ENCODE measurements around the gene IFNL1. TPM values are rescaled to one million over a fixed set of nuclear protein-coding genes. Genes with fewer than 3 reads are reported as not detected.
A peak's percentile ranks its signal among the peaks of the same experiment; 100 is the strongest.

The IFNL1 gene
- polyA plus RNA-seq, 2 of the 4 experiments (the other 2 are of a cell fraction): not detected

DNA sequence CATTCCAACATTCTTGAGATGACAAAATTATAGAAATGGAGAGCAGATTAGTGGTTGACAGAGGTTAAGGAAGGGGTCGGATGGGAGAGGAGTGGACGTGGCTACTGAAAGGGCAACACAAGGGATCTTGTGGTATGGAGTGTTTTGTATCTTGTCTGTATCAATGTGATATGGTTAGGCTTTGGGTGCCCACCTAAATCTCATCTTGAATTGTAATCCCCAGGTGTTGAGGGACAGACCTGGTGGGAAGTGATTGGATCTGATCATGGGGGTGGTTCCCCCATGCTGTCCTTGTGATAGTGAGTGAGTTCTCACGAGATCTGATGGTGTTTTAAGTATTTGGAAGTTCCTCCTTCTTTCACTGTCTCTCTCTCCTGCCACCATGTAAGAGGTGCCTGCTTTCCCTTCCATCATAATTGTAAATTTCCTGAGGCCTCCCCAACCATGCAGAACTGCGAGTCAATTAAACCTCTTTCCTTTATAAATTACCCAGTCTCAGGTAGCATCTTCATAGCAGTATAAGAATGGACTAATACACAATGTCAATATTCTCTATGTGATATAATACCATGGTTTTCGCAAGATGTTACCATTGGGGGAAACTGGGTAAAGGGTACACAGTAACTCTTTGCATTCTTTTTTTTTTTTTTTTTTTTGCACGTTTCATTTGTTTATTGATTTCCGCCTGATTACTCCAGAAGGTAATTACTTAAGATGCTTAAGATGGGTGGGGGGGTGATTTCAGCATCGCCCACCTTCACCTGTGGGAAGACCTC lies 42.6 kb upstream of the IFNL1 start:
- POLR2A ChIA-PET: no interaction called here
- Histone ChIP-seq H3K4me3 (no peak overlapping the region), H3K27ac (no peak overlapping the region), H3K9me3 (no peaks in the 10 kb centered on the region), H3K4me2 (no peak overlapping the region), H3K4me1 (no peaks in the 10 kb centered on the region)
- FAIRE-seq (no peak), ATAC-seq (no peak), DNase-seq (ENCODE audit: low read depth in 1 of 2, low spot score in 1 of 2) (no peak)
- TF ChIP-seq JUN (IDR thresholded peaks at IDR 0.05): no peak
- TF ChIP-seq HDAC2 (IDR thresholded peaks at IDR 0.05): no peak
- no peak for TF ChIP-seq KDM5A (IDR thresholded peaks at IDR 0.05)
- CTCF ChIA-PET: interaction anchor here (0.5 to 4.9 kb wide), 6 partner anchors 7 to 319 kb away, joined by 3 to 17 read pairs (median 3); no protein-coding TSS in a partner anchor
- WGBS (ENCODE audit: missing lambda C conversion rate): 65% methylated on average over 8 of the region's 8 CpGs

DNA sequence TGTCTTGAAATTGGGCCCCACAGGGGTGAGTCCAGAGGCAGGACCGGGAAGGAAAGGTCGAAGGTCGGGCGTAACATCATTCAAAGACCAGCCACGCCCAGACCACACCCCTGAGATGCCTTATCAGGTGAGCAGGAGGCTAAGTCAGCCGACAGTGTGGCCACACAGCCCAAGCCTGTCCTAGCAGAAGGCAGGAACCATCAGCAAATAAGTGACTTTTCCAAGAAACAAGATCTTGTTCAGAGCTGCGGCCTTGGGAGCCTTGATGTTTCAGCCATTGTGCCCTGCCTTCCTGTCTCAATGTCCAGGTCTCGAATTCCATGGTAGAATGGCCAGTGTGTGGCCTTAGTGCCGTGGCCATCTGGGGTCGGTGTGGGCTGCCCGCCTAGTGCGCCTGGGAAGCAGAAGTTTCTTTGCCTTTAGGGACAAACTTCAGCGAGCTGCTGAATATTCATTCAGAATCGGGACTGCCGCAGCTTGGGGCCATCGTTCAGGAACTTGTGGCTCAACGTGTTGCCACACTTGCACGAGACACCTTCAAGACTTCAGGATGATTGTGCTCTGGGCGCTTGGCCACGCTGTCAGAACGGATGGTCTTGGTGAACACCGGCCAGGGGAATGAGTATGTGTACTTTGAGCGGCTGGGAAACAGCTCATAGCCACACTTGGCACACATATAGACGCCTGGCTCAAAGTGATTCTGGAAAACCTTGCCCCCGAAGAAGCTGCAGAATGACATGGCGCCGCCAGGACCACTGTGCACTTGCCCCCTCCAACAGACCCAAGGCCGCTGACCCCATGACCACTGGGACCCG lies 41.5 kb upstream of the IFNL1 start:
- CTCF ChIA-PET: interaction anchor here (0.7 to 2.1 kb wide), 7 partner anchors 10 to 212 kb away, joined by 3 to 5 read pairs (median 5); no protein-coding TSS in a partner anchor

DNA sequence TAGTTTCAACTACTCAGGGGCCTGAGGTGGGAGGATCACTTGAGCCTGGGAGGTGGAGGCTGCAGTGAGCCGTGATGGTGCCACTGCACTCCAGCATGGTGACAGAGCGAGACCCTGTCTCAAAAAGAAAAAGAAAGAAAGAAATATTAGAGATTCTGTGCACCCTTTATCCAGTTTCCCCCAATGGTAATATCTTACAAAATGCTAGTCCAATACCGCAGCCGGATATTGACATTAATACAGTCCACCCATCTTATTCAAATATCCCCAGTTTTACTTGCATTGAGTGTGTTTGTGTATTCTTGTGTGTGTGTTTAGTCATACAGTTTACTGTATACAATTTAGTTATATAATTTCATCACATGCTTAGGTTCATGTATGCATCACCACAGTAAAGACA lies 39.0 kb upstream of the IFNL1 start:
- ATAC-seq: no peak
- Histone ChIP-seq H3K27ac (no peak overlapping the region), H3K4me1 (no peaks in the 10 kb centered on the region), H3K4me2 (no peak overlapping the region), H3K9me3 (no peaks in the 10 kb centered on the region), H3K4me3 (no peak overlapping the region)
- ChIA-PET POLR2A (no interaction called here), CTCF (no interaction called here)
- WGBS (ENCODE audit: missing lambda C conversion rate): 89% methylated on average over 4 of the region's 4 CpGs
- TF ChIP-seq KDM5A (IDR thresholded peaks at IDR 0.05) (no peak), ESRRA (IDR thresholded peaks at IDR 0.05; ENCODE audit: borderline replicate concordance, low read length) (no peak), CBX8 (IDR thresholded peaks at IDR 0.05) (no peak), TP53 (CRISPR knock-in tag; IDR thresholded peaks at IDR 0.05) (no peak), NFE2L2 (conservative IDR thresholded peaks at IDR 0.05; ENCODE audit: low read length) (no peak), EHF (CRISPR knock-in tag; IDR thresholded peaks at IDR 0.05) (no peak), POLR2AphosphoS2 (conservative IDR thresholded peaks at IDR 0.05; ENCODE audit: low read length) (no peak)
- no peak for DNase-seq (ENCODE audit: low read depth in 1 of 2, low spot score in 1 of 2)
- peak; percentile 81 for FAIRE-seq

More for the DNA sequence above, 41.5 kb upstream of the IFNL1 start:
- no peak for FAIRE-seq
- no peaks in the 10 kb centered on the region for H3K9me3 ChIP-seq
- 61% methylated on average over 29 of the region's 29 CpGs for WGBS (ENCODE audit: missing lambda C conversion rate)
- H3K4me1 ChIP-seq: no peaks in the 10 kb centered on the region
- no peak overlapping the region for H3K4me2 ChIP-seq
- TF ChIP-seq, protein P1, sequence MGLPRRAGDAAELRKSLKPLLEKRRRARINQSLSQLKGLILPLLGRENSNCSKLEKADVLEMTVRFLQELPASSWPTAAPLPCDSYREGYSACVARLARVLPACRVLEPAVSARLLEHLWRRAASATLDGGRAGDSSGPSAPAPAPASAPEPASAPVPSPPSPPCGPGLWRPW (IDR thresholded peaks at IDR 0.05): no peak
- TF ChIP-seq, protein P2, sequence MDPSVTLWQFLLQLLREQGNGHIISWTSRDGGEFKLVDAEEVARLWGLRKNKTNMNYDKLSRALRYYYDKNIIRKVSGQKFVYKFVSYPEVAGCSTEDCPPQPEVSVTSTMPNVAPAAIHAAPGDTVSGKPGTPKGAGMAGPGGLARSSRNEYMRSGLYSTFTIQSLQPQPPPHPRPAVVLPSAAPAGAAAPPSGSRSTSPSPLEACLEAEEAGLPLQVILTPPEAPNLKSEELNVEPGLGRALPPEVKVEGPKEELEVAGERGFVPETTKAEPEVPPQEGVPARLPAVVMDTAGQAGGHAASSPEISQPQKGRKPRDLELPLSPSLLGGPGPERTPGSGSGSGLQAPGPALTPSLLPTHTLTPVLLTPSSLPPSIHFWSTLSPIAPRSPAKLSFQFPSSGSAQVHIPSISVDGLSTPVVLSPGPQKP (IDR thresholded peaks at IDR 0.05; ENCODE audit: low read depth, low read length): no peak
- TF ChIP-seq, protein P3, sequence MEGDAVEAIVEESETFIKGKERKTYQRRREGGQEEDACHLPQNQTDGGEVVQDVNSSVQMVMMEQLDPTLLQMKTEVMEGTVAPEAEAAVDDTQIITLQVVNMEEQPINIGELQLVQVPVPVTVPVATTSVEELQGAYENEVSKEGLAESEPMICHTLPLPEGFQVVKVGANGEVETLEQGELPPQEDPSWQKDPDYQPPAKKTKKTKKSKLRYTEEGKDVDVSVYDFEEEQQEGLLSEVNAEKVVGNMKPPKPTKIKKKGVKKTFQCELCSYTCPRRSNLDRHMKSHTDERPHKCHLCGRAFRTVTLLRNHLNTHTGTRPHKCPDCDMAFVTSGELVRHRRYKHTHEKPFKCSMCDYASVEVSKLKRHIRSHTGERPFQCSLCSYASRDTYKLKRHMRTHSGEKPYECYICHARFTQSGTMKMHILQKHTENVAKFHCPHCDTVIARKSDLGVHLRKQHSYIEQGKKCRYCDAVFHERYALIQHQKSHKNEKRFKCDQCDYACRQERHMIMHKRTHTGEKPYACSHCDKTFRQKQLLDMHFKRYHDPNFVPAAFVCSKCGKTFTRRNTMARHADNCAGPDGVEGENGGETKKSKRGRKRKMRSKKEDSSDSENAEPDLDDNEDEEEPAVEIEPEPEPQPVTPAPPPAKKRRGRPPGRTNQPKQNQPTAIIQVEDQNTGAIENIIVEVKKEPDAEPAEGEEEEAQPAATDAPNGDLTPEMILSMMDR (IDR thresholded peaks at IDR 0.05): no peak
- TF ChIP-seq ZSCAN20 (CRISPR knock-in tag; IDR thresholded peaks at IDR 0.05) (no peak), TFCP2L1 (CRISPR knock-in tag; IDR thresholded peaks at IDR 0.05) (no peak), HDAC2 (IDR thresholded peaks at IDR 0.05) (no peak), CHD4 (IDR thresholded peaks at IDR 0.05; ENCODE audit: borderline replicate concordance) (no peak), RCOR1 (IDR thresholded peaks at IDR 0.05; ENCODE audit: low read depth, low read length) (no peak), NR3C1 (IDR thresholded peaks at IDR 0.05) (no peak), RNF2 (IDR thresholded peaks at IDR 0.05; ENCODE audit: borderline replicate concordance, low read depth) (no peak), POLR2A (IDR thresholded peaks at IDR 0.05; ENCODE audit: low read length) (no peak), ZFP36 (IDR thresholded peaks at IDR 0.05; ENCODE audit: borderline replicate concordance, partially characterized antibody) (no peak), EP300 (IDR thresholded peaks at IDR 0.05) (no peak), RAD21 (conservative IDR thresholded peaks at IDR 0.05 in 1 of 2, IDR thresholded peaks at IDR 0.05 in 1 of 2) (no peak), KDM5A (IDR thresholded peaks at IDR 0.05) (no peak), GATA3 (IDR thresholded peaks at IDR 0.05; ENCODE audit: borderline replicate concordance) (no peak), RARB (CRISPR knock-in tag; IDR thresholded peaks at IDR 0.05) (no peak)
- TF ChIP-seq, protein P4, sequence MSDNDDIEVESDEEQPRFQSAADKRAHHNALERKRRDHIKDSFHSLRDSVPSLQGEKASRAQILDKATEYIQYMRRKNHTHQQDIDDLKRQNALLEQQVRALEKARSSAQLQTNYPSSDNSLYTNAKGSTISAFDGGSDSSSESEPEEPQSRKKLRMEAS (IDR thresholded peaks at IDR 0.05): no peak
- TF ChIP-seq, protein P5, sequence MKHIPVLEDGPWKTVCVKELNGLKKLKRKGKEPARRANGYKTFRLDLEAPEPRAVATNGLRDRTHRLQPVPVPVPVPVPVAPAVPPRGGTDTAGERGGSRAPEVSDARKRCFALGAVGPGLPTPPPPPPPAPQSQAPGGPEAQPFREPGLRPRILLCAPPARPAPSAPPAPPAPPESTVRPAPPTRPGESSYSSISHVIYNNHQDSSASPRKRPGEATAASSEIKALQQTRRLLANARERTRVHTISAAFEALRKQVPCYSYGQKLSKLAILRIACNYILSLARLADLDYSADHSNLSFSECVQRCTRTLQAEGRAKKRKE (CRISPR knock-in tag; IDR thresholded peaks at IDR 0.05; ENCODE audit: low read depth): no peak
- no peak overlapping the region for H3K4me3 ChIP-seq
- no peak overlapping the region for H3K27ac ChIP-seq
- no peak for DNase-seq (ENCODE audit: low read depth in 1 of 2, low spot score in 1 of 2)
- ATAC-seq: peak in 1 of 2 experiments; percentile 17; a peak in 1 of 6 replicates
- POLR2A ChIA-PET: no interaction called here
